Right atrium auricular region (tissue), 2 donors: Measurements from ENCODE around the gene LENG9. TPM values are rescaled to one million over a fixed set of nuclear protein-coding genes. Genes with fewer than 3 reads are reported as not detected.

Source experiments
- DNase-seq: peaks from one replicate; pipeline ENCODE4 v3.0.0-alpha.2; 2019; ENCODE audit warnings: low spot score
- H3K27ac ChIP-seq, 2 donors: fragments of 200-600 bp; sonication (generic); 1 replicate in 1 of 2; 2 replicates in 1 of 2; pipeline ENCODE4 v1.5.1; 2016 to 2019
- H3K27me3 ChIP-seq, 2 donors: fragments of 200-600 bp; sonication (generic); one replicate each; pipeline versions ENCODE4 v1.5.1 to v1.6.0; 2017 to 2019
- H3K36me3 ChIP-seq: fragments of 200-600 bp; sonication (generic); one replicate; pipeline ENCODE4 v1.5.1; 2016
- H3K4me1 ChIP-seq, 2 donors: fragments of 200-600 bp; sonication (generic); one replicate each; pipeline versions ENCODE4 v1.5.1 to v1.6.0; 2017 to 2019
- H3K4me3 ChIP-seq, 2 donors: fragments of 200-600 bp; sonication (generic); 1 replicate in 1 of 2; 2 replicates in 1 of 2; pipeline ENCODE4 v1.5.1; 2017 to 2019; ENCODE audit warnings: mild to moderate bottlenecking in 1 of 2, moderate library complexity in 1 of 2
- H3K9me3 ChIP-seq, 2 donors: fragments of 200-600 bp; sonication (generic); one replicate each; pipeline ENCODE4 v1.5.1; 2019
- total RNA-seq, 2 donors: library from RNA; depleted of rRNA; stranded (reverse); fragments of >200 nt; gene quantifications; one replicate each; pipeline ENCODE4 v1.1.0, GENCODE V29; 2016
- TF ChIP-seq, protein P1 (sequence below), 2 donors: fragments of 200-600 bp; sonication (generic); IDR thresholded peaks; one replicate each; pipeline ENCODE4 v1.5.1; 2019; ENCODE audit warnings: antibody characterized with exemption in 2 of 2

The LENG9 gene
- total RNA-seq, 2 donors from 2014 or later: 2.1 to 4.9 TPM

GRCh38 chr19:54422136-54422535 is 41.4 kb downstream of the LENG9 start:
- no peaks in the 10 kb centered on the region for H3K36me3 ChIP-seq
- peaks cover 0 to 7% of the 10 kb centered on the region in 2 donors for H3K27me3 ChIP-seq
- H3K4me1 ChIP-seq: peaks cover 0 to 30% of the 10 kb centered on the region in 2 donors
- H3K4me3 ChIP-seq: no peak overlapping the region
- DNase-seq: no peak
- H3K9me3 ChIP-seq: no peaks in the 10 kb centered on the region
- TF ChIP-seq, protein P1, sequence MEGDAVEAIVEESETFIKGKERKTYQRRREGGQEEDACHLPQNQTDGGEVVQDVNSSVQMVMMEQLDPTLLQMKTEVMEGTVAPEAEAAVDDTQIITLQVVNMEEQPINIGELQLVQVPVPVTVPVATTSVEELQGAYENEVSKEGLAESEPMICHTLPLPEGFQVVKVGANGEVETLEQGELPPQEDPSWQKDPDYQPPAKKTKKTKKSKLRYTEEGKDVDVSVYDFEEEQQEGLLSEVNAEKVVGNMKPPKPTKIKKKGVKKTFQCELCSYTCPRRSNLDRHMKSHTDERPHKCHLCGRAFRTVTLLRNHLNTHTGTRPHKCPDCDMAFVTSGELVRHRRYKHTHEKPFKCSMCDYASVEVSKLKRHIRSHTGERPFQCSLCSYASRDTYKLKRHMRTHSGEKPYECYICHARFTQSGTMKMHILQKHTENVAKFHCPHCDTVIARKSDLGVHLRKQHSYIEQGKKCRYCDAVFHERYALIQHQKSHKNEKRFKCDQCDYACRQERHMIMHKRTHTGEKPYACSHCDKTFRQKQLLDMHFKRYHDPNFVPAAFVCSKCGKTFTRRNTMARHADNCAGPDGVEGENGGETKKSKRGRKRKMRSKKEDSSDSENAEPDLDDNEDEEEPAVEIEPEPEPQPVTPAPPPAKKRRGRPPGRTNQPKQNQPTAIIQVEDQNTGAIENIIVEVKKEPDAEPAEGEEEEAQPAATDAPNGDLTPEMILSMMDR (IDR thresholded peaks at IDR 0.05): no peak
- H3K27ac ChIP-seq: no peak overlapping the region

DNA sequence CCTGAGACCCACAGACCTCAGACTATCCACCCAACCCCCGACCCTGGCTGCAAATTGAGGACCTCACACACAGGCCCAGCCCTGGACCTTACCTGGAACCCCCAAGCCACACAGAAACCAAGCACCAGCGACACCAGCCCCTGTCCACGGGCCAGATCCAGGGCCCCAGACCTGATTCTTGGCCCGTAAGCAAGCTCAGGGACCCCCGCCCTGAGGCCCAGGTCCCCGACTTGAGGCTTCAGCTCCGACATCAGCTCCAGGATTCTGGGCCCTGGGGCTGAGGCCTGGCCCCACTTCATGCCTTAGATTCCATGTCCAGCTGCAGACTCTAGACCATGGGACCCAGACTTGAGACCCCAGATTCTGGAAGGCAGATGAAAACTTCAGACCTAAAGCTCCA is 42.1 kb downstream of the LENG9 start:
- no peak for DNase-seq
- TF ChIP-seq, protein P1 (IDR thresholded peaks at IDR 0.05): no peak
- no peaks in the 10 kb centered on the region for H3K36me3 ChIP-seq
- H3K4me1 ChIP-seq: peaks cover 0 to 36% of the 10 kb centered on the region in 2 donors
- H3K27me3 ChIP-seq: peaks cover under 1 to 7% of the 10 kb centered on the region in 2 donors
- no peaks in the 10 kb centered on the region for H3K9me3 ChIP-seq
- H3K27ac ChIP-seq: peak overlapping the region; percentile 43 to 56
- H3K4me3 ChIP-seq: no peak overlapping the region

DNA sequence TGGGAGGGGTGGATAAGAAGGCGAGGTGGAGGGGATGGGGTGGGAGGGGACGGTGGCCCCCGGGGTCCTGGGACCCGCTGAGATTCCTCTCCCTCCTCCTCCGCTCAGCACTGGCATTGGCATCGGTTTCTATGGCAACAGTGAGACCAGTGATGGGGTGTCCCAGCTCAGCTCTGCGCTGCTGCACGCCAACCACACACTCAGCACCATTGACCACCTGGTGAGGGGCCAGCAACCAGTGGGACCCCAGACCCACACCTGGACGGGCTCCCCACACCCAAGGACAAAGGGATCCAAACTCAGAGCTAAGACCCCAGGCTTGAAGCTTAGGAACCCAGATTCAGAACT is 42.4 kb downstream of the LENG9 start:
- Histone ChIP-seq H3K4me3 (peak overlapping the region in 1 of 2 donors; percentile 33), H3K27ac (peak overlapping the region; percentile 43 to 56), H3K27me3 (peaks cover 4 to 7% of the 10 kb centered on the region in 2 donors), H3K4me1 (peaks cover 0 to 40% of the 10 kb centered on the region in 2 donors), H3K36me3 (no peaks in the 10 kb centered on the region), H3K9me3 (no peaks in the 10 kb centered on the region)
- TF ChIP-seq, protein P1 (IDR thresholded peaks at IDR 0.05): no peak
- no peak for DNase-seq

GRCh38 chr19:54420383-54421168 is 43.0 kb downstream of the LENG9 start:
- Histone ChIP-seq H3K4me1 (peaks cover 0 to 42% of the 10 kb centered on the region in 2 donors), H3K36me3 (no peaks in the 10 kb centered on the region), H3K27me3 (peaks cover 5 to 12% of the 10 kb centered on the region in 2 donors), H3K9me3 (no peaks in the 10 kb centered on the region), H3K27ac (peak overlapping the region; percentile 56 to 64), H3K4me3 (peak overlapping the region; percentile 11 to 33)
- no peak for DNase-seq
- TF ChIP-seq, protein P1 (IDR thresholded peaks at IDR 0.05): no peak

GRCh38 chr19:54420068-54420382 is 43.6 kb downstream of the LENG9 start:
- Histone ChIP-seq H3K36me3 (no peaks in the 10 kb centered on the region), H3K4me3 (peak overlapping the region in 1 of 2 donors; percentile 33), H3K9me3 (no peaks in the 10 kb centered on the region), H3K27me3 (peaks cover 5 to 18% of the 10 kb centered on the region in 2 donors), H3K27ac (peak overlapping the region; percentile 40 to 56), H3K4me1 (peaks cover 0 to 42% of the 10 kb centered on the region in 2 donors)
- DNase-seq: no peak
- TF ChIP-seq, protein P1 (IDR thresholded peaks at IDR 0.05): no peak
